OCI-LY7 (cell line): Measurements from ENCODE around the gene HMCES. TPM values are rescaled to one million over a fixed set of nuclear protein-coding genes. Genes with fewer than 3 reads are reported as not detected.

ENCODE experiments used
- BruUV-seq: library from RNA; stranded (reverse); fragments of 400-500 nt; replicated peaks from 2 replicates; lab custom pipeline; 2021; lab: Mats Ljungman, UMichigan
- CTCF ChIA-PET: fragments of 300-600 bp; sonication (Branson Sonifier 250); formaldehyde crosslinking; loops from one replicate; lab custom pipeline; 2022; ENCODE audit warnings: antibody characterized with exemption; ENCODE audit not compliant: unreplicated experiment; lab: Charles Lee
- POLR2A ChIA-PET: fragments of 300-600 bp; sonication (Branson Sonifier 250); formaldehyde crosslinking; loops from one replicate; lab custom pipeline; 2022; ENCODE audit warnings: antibody characterized with exemption; lab: Charles Lee
- DNase-seq: peaks from one replicate; pipeline ENCODE4 v3.0.0-alpha.2; 2015; ENCODE audit warnings: low spot score
- H2AFZ ChIP-seq: fragments of 200-600 bp; sonication (generic), shearing (Covaris generic); 2 replicates; pipeline ENCODE4 v1.6.1; 2014; ENCODE audit warnings: mild to moderate bottlenecking, antibody characterized with exemption, low read length, moderate library complexity
- H3K27ac ChIP-seq: fragments of 200-600 bp; sonication (generic); 2 replicates; pipeline ENCODE4 v1.5.1; 2014; ENCODE audit warnings: mixed run types, low read depth, mild to moderate bottlenecking, moderate library complexity, low read length, inconsistent platforms; ENCODE audit not compliant: poor library complexity, severe bottlenecking
- H3K36me3 ChIP-seq: fragments of 200-600 bp; sonication (generic); 2 replicates; pipeline ENCODE4 v1.6.1; 2014; ENCODE audit warnings: mild to moderate bottlenecking, antibody characterized with exemption, low read length, moderate library complexity, mixed read lengths; ENCODE audit not compliant: insufficient read depth
- H3K4me1 ChIP-seq: fragments of 200-600 bp; sonication (generic); 2 replicates; pipeline ENCODE4 v1.5.1; 2014; ENCODE audit warnings: mild to moderate bottlenecking, low read length; ENCODE audit not compliant: insufficient read depth, poor library complexity, severe bottlenecking
- H3K4me2 ChIP-seq: fragments of 200-600 bp; sonication (generic); 2 replicates; pipeline ENCODE4 v1.6.1; 2014; ENCODE audit warnings: mild to moderate bottlenecking, low read length
- H3K4me3 ChIP-seq: fragments of 200-600 bp; sonication (generic); 2 replicates; pipeline ENCODE4 v1.5.1; 2014; ENCODE audit warnings: mild to moderate bottlenecking, low read depth, low read length; ENCODE audit not compliant: poor library complexity, severe bottlenecking
- H3K79me2 ChIP-seq: fragments of 200-600 bp; sonication (generic); 2 replicates; pipeline ENCODE4 v1.6.1; 2016; ENCODE audit warnings: low read depth, mild to moderate bottlenecking, low read length, moderate library complexity, mixed read lengths; ENCODE audit not compliant: insufficient read depth
- H3K9me2 ChIP-seq: fragments of 200-600 bp; sonication (generic); 2 replicates; pipeline ENCODE4 v1.6.1; 2016; ENCODE audit warnings: mild to moderate bottlenecking, low read length, mixed read lengths; ENCODE audit not compliant: insufficient read depth
- H3K9me3 ChIP-seq: fragments of 200-600 bp; sonication (generic); 2 replicates; pipeline ENCODE4 v1.6.1; 2014; ENCODE audit warnings: mild to moderate bottlenecking, mixed run types, low read length, mixed read lengths
- H4K20me1 ChIP-seq: fragments of 200-600 bp; sonication (generic); 2 replicates; pipeline ENCODE4 v1.6.1; 2014; ENCODE audit warnings: mild to moderate bottlenecking, antibody characterized with exemption, low read length, moderate library complexity, mixed read lengths; ENCODE audit not compliant: insufficient read depth
- CTCF ChIP-seq: fragments of 200-600 bp; sonication (generic); conservative IDR thresholded peaks from 2 replicates; pipeline ENCODE4 v1.5.1; 2014; ENCODE audit warnings: mild to moderate bottlenecking, antibody characterized with exemption, low read length, moderate library complexity, mixed read lengths
- EZH2phosphoT487 ChIP-seq: fragments of 200-600 bp; sonication (generic); IDR thresholded peaks from 2 replicates; pipeline ENCODE4 v1.6.1; 2018; ENCODE audit warnings: low read depth, borderline replicate concordance, mild to moderate bottlenecking, mixed run types, antibody characterized with exemption, low read length, moderate library complexity, mixed read lengths
- intact Hi-C: fragments of 100-400 bp; cut with micrococcal nuclease; formaldehyde crosslinking; loops from one replicate; pipeline ENCODE4 v1.10.0; 2022; ENCODE audit not compliant: unreplicated experiment
- total RNA-seq, 2 experiments: library from RNA; depleted of rRNA in 1 of 2; stranded (reverse); fragments of >200 nt in 1 of 2; shearing (Covaris generic) in 1 of 2; gene quantifications; 2 replicates each; pipeline ENCODE4 v1.2.3, GENCODE V29; 2014 to 2022

HMCES gene
- total RNA-seq, 2 experiments from 2014 or later: 90.6 to 287 TPM

GRCh38 chr3:129288446-129288845, 9.8 kb downstream of the HMCES start:
- H3K4me2 ChIP-seq: no peak overlapping the region
- intact Hi-C loops: loop anchor here (2.0 kb wide), 1 partner anchor 14 kb away; no protein-coding TSS in a partner anchor
- peaks cover 29% of the 10 kb centered on the region; the same call in 1 of the 2 replicates for H4K20me1 ChIP-seq
- H3K36me3 ChIP-seq: peaks cover 97% of the 10 kb centered on the region
- no TSS peak for BruUV-seq
- no peak overlapping the region for H3K4me3 ChIP-seq
- POLR2A ChIA-PET: interaction anchor here (1.1 to 1.5 kb wide), 4 partner anchors 9 to 125 kb away, joined by 3 read pairs; a partner anchor contains a TSS
- no peaks in the 10 kb centered on the region for H3K9me2 ChIP-seq
- H3K9me3 ChIP-seq: no peaks in the 10 kb centered on the region
- DNase-seq: no peak
- CTCF ChIA-PET: interaction anchor here (0.6 kb wide), 1 partner anchor 166 kb away, joined by 3 read pairs; no protein-coding TSS in a partner anchor
- H2AFZ ChIP-seq: no peak overlapping the region
- peaks cover 29% of the 10 kb centered on the region for H3K4me1 ChIP-seq
- peaks cover 63% of the 10 kb centered on the region for H3K79me2 ChIP-seq
- H3K27ac ChIP-seq: no peak overlapping the region
- TF ChIP-seq EZH2phosphoT487 (no peak), CTCF (no peak)

- no peak for DNase-seq
- intact Hi-C loops: loop anchor here (2.0 kb wide), 1 partner anchor 13 kb away; no protein-coding TSS in a partner anchor
- peaks cover 19% of the 10 kb centered on the region for H3K4me1 ChIP-seq
- no peaks in the 10 kb centered on the region for H3K9me2 ChIP-seq
- no peak overlapping the region for H3K4me3 ChIP-seq
- peaks cover 55% of the 10 kb centered on the region for H3K79me2 ChIP-seq
- ChIA-PET POLR2A (interaction anchor here (0.7 to 1.5 kb wide), 4 partner anchors 8 to 126 kb away, joined by 3 read pairs; partner anchors contain the start of gene HMCES), CTCF (no interaction called here)
- H3K9me3 ChIP-seq: no peaks in the 10 kb centered on the region
- TF ChIP-seq EZH2phosphoT487 (no peak), CTCF (no peak)
- H3K4me2 ChIP-seq: no peak overlapping the region
- H2AFZ ChIP-seq: no peak overlapping the region
- H3K36me3 ChIP-seq: peaks cover 97% of the 10 kb centered on the region
- H3K27ac ChIP-seq: no peak overlapping the region
- no TSS peak for BruUV-seq
- peaks cover 22% of the 10 kb centered on the region; the same call in 1 of the 2 replicates for H4K20me1 ChIP-seq
Measured at GRCh38 chr3:129289201-129289921, 10.7 kb downstream of the HMCES start.
